DOHH2 (cell line): ENCODE results near the gene ZNF408.

Experiments
- CTCF ChIP-seq: fragments of 200-600 bp; sonication (generic); IDR thresholded peaks from one replicate; pipeline ENCODE4 v1.5.1; 2014; ENCODE audit warnings: antibody characterized with exemption, mild to moderate bottlenecking, low read depth, low read length; ENCODE audit not compliant: poor library complexity, severe bottlenecking
- EZH2phosphoT487 ChIP-seq: fragments of 200-600 bp; sonication (generic); IDR thresholded peaks from 2 replicates; pipeline ENCODE4 v1.6.1; 2017; ENCODE audit warnings: borderline replicate concordance, mild to moderate bottlenecking, antibody characterized with exemption, low read length, moderate library complexity, mixed read lengths

GRCh38 chr11:46669711-46670139, 31.1 kb upstream of the ZNF408 start:
- TF ChIP-seq CTCF (peak; percentile 48), EZH2phosphoT487 (no peak)
